PC-9 (cell line): ENCODE measurements around the gene SORBS1.

ENCODE experiments used
- EZH2 ChIP-seq: fragments of 200-600 bp; sonication (generic); IDR thresholded peaks from 2 replicates; pipeline ENCODE4 v1.8.0; 2017; ENCODE audit warnings: antibody characterized with exemption, low read depth
- TF ChIP-seq, protein P1 (sequence below): fragments of 200-600 bp; sonication (generic); conservative IDR thresholded peaks from 2 replicates; pipeline ENCODE4 v1.6.1; 2017; ENCODE audit warnings: mixed run types, antibody characterized with exemption, mild to moderate bottlenecking, moderate library complexity

- TF ChIP-seq, protein P1, sequence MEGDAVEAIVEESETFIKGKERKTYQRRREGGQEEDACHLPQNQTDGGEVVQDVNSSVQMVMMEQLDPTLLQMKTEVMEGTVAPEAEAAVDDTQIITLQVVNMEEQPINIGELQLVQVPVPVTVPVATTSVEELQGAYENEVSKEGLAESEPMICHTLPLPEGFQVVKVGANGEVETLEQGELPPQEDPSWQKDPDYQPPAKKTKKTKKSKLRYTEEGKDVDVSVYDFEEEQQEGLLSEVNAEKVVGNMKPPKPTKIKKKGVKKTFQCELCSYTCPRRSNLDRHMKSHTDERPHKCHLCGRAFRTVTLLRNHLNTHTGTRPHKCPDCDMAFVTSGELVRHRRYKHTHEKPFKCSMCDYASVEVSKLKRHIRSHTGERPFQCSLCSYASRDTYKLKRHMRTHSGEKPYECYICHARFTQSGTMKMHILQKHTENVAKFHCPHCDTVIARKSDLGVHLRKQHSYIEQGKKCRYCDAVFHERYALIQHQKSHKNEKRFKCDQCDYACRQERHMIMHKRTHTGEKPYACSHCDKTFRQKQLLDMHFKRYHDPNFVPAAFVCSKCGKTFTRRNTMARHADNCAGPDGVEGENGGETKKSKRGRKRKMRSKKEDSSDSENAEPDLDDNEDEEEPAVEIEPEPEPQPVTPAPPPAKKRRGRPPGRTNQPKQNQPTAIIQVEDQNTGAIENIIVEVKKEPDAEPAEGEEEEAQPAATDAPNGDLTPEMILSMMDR: no peak
- TF ChIP-seq EZH2: no peak
Measured at GRCh38 chr10:95335933-95336699, 225.1 kb downstream of the SORBS1 start.
